Body of pancreas (tissue), 4 donors: ENCODE data around the gene GATA2. TPM values are rescaled to one million over a fixed set of nuclear protein-coding genes. Genes with fewer than 3 reads are reported as not detected.

Source experiments
- ATAC-seq: fragments of 150-250 bp; one replicate; pipeline ENCODE4 v1.9.1; 2016
- DNase-seq, 4 donors: peaks; one replicate each; pipeline ENCODE4 v3.0.0-alpha.2; 2019
- H3K27ac ChIP-seq, 4 donors: fragments of 200-600 bp; sonication (generic); 1 replicate in 3 of 4; 2 replicates in 1 of 4; pipeline versions ENCODE4 v1.5.1 to v1.6.1; 2016 to 2019; ENCODE audit warnings: mild to moderate bottlenecking in 1 of 4, mixed read lengths in 1 of 4, moderate library complexity in 1 of 4
- H3K27me3 ChIP-seq, 2 donors: fragments of 200-600 bp; sonication (generic); one replicate each; pipeline ENCODE4 v1.6.0; 2016; ENCODE audit warnings: mild to moderate bottlenecking in 1 of 2
- H3K36me3 ChIP-seq, 2 donors: fragments of 200-600 bp; sonication (generic); replicated peaks in 1 of 2; 2 replicates each; pipeline ENCODE4 v1.5.1; 2016; ENCODE audit warnings: low read depth in 2 of 2; ENCODE audit not compliant: insufficient read depth in 1 of 2
- H3K4me1 ChIP-seq: fragments of 200-600 bp; sonication (generic); one replicate; pipeline ENCODE4 v1.6.0; 2016
- H3K4me3 ChIP-seq, 2 donors: fragments of 200-600 bp; sonication (generic); 1 replicate in 1 of 2; 2 replicates in 1 of 2; pipeline ENCODE4 v1.5.1; 2016 to 2019
- H3K9me3 ChIP-seq, 3 donors: fragments of 200-600 bp; sonication (generic); 1 replicate in 2 of 3; 2 replicates in 1 of 3; pipeline ENCODE4 v1.5.1; 2016
- POLR2A ChIP-seq, 3 donors: fragments of 450-650 bp; IDR thresholded peaks; one replicate each; pipeline ENCODE4 v1.6.1; 2016; ENCODE audit warnings: antibody characterized with exemption in 3 of 3, mild to moderate bottlenecking in 2 of 3
- WGBS, 2 donors: methylation state at CpG; one replicate each; pipeline ENCODE4 v1.1.5; 2017; 5-methylcytosine and 5-hydroxymethylcytosine counted together
- intact Hi-C: fragments of 100-400 bp; cut with DNase I; formaldehyde crosslinking; loops from one replicate; pipeline ENCODE4 v1.15.1; 2023
- total RNA-seq, 2 donors: library from RNA; depleted of rRNA; stranded (reverse); fragments of >200 nt; gene quantifications; one replicate each; pipeline ENCODE4 v1.1.0, GENCODE V29; 2016
- TF ChIP-seq, protein P1 (sequence below), 7 experiments: fragments of 450-650 bp in 4 of 7; fragments of 200-600 bp in 3 of 7; sonication (generic) in 3 of 7; IDR thresholded peaks; one replicate each; pipeline ENCODE4 v1.5.1; 2016 to 2019; ENCODE audit warnings: antibody characterized with exemption in 7 of 7

GATA2 gene
- total RNA-seq, 2 donors from 2014 or later: 11.7 to 12.9 TPM

DNA sequence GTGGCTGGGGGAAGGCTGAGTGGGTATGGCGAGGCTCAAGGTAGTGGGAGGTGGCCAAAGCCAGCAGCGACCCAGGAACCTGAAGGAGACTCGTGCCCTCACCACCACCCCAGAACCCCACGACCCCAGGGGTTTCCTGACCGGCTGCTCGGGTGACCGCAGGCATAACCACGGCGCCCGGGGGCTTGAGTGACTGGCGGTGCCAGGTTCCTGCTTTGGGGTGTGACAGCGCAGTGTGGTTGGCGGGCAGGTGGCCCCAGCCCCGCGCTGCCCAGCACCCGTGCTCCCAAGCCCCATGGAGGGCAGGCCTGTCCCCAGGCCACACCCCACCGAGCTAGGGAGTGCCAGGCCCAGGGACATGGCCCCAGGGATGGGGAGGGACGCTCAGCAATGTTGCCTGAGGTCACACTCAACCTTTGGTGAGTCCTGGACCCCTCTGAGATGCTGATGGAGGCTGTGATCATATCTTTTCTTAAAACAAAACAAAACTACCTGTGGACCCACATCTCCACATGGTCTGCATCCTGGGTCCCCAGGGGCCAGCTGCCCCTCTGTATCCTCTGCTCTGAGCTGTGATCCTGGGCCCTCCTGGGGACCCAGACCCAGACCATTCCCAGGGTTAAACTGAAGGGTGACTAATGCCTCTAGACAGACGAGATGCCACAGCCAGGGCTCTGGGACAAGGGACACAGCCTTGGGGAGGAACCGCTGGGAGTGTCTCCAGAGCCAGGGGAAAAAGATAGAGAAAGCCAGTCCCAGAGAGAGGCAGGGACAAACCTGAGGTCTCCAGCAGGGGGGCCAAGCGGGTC lies 39.3 kb downstream of the GATA2 start:
- H3K27ac ChIP-seq: no peak overlapping the region
- no peaks in the 10 kb centered on the region for H3K9me3 ChIP-seq
- DNase-seq (no peak), ATAC-seq (no peak)
- TF ChIP-seq, protein P1, sequence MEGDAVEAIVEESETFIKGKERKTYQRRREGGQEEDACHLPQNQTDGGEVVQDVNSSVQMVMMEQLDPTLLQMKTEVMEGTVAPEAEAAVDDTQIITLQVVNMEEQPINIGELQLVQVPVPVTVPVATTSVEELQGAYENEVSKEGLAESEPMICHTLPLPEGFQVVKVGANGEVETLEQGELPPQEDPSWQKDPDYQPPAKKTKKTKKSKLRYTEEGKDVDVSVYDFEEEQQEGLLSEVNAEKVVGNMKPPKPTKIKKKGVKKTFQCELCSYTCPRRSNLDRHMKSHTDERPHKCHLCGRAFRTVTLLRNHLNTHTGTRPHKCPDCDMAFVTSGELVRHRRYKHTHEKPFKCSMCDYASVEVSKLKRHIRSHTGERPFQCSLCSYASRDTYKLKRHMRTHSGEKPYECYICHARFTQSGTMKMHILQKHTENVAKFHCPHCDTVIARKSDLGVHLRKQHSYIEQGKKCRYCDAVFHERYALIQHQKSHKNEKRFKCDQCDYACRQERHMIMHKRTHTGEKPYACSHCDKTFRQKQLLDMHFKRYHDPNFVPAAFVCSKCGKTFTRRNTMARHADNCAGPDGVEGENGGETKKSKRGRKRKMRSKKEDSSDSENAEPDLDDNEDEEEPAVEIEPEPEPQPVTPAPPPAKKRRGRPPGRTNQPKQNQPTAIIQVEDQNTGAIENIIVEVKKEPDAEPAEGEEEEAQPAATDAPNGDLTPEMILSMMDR (IDR thresholded peaks at IDR 0.05): no peak
- no peak for TF ChIP-seq POLR2A (IDR thresholded peaks at IDR 0.05)
- H3K4me3 ChIP-seq: no peak overlapping the region
- no peaks in the 10 kb centered on the region for H3K36me3 ChIP-seq
- WGBS, 2 donors: 79 to 85% methylated on average over 14 to 17 of the region's 21 CpGs
- H3K27me3 ChIP-seq: no peaks in the 10 kb centered on the region
- intact Hi-C loops: no loop called here
- H3K4me1 ChIP-seq: no peaks in the 10 kb centered on the region

DNA sequence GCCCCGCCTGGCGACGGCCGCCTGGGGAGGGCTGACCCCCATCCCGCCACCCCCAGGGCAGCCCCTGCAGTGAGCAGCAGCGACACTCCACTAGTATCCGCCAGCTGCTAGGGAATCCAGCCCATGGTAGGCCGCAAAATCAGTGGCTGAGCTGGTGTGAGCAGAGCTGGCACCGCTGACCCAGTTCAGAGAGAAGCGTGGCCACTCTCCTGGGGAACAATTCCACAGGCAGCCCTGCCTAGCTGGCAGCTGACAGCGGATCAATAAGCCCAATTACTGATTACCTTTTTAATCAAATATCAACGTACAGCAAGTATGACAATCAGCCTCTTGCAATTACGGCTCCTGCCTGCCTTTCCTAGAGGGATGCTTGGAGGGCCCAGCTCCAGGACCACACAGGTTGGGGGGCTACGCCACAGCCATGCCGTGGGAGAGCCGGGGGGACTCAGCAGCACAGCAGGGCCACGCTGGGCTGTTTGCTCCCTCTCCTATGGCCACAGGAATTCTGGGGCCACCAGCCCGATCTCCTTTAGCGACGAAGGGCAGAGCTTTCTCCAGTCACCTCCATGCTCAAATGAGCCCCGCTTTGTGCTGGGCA lies 40.2 kb downstream of the GATA2 start:
- Histone ChIP-seq H3K27ac (no peak overlapping the region), H3K9me3 (no peaks in the 10 kb centered on the region), H3K36me3 (no peaks in the 10 kb centered on the region), H3K27me3 (no peaks in the 10 kb centered on the region), H3K4me3 (no peak overlapping the region), H3K4me1 (no peaks in the 10 kb centered on the region)
- WGBS, 2 donors: 61 to 63% methylated on average over 14 to 21 of the region's 21 CpGs
- ATAC-seq (peak; percentile 28), DNase-seq (peak in 1 of 4 donors; percentile 30)
- no peak for TF ChIP-seq POLR2A (IDR thresholded peaks at IDR 0.05)
- TF ChIP-seq, protein P1 (IDR thresholded peaks at IDR 0.05): no peak
- intact Hi-C loops: no loop called here

DNA sequence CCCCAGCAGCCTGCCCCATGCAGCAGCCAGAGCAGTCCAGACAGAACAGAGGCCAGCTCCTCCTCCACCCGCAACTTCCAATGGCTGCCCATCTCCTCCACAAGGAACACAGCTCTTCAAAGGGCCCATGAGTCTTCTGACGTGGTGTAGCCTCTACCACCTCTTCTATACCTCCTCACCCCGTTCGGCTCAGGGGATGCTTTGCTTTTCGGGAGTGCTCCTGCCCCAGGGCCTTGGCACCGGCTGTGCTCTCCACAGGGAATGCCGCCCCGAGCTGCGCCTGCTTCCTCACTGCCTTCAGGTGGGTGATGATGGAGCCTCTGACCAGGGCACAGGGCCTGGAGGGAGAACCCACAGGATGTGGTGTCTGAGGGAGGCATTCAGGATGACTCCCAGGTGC lies 40.9 kb downstream of the GATA2 start:
- H3K9me3 ChIP-seq: no peaks in the 10 kb centered on the region
- H3K27ac ChIP-seq: no peak overlapping the region
- 84 to 89% methylated on average over 9 of the region's 9 CpGs for WGBS, 2 donors
- no peak overlapping the region for H3K4me3 ChIP-seq
- ATAC-seq (no peak), DNase-seq (no peak)
- no peaks in the 10 kb centered on the region for H3K36me3 ChIP-seq
- H3K27me3 ChIP-seq: no peaks in the 10 kb centered on the region
- no peak for TF ChIP-seq POLR2A (IDR thresholded peaks at IDR 0.05)
- TF ChIP-seq, protein P1 (IDR thresholded peaks at IDR 0.05): no peak
- intact Hi-C loops: no loop called here
- H3K4me1 ChIP-seq: no peaks in the 10 kb centered on the region

DNA sequence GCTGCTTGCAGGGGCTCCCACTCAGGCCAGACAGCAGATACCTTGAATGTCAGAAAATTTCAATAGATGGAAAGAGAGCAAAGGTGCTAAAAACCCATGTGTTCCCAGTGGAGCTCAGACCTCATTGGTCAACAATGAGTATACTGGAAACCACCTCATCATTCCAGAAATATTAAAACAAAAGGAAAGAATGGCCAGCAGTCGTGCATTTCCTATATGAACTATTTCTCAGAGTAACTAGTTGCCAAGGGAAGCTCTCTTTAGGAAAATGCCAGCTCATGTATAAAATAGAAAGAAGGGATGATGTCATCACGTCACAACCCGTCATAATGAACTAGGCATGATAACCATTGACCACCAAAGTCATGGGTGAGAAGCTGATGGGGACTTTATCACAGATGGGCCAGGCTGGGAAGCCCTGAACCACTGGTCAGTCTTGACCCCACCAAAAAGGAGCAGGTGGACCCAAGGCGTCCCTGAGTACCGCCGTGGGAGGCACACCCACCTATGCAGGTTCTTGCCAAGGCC lies 43.8 kb downstream of the GATA2 start:
- H3K27me3 ChIP-seq: no peaks in the 10 kb centered on the region
- WGBS, 2 donors: 70 to 94% methylated on average over 6 of the region's 6 CpGs
- DNase-seq (no peak), ATAC-seq (no peak)
- H3K4me1 ChIP-seq: no peaks in the 10 kb centered on the region
- no peaks in the 10 kb centered on the region for H3K36me3 ChIP-seq
- no peak for TF ChIP-seq POLR2A (IDR thresholded peaks at IDR 0.05)
- TF ChIP-seq, protein P1 (IDR thresholded peaks at IDR 0.05): no peak
- no peak overlapping the region for H3K4me3 ChIP-seq
- no peaks in the 10 kb centered on the region for H3K9me3 ChIP-seq
- intact Hi-C loops: no loop called here
- H3K27ac ChIP-seq: no peak overlapping the region
